AG09309 (cell line): Measurements from ENCODE around the gene ZNF574.

Source experiments
- DNase-seq: peaks from one replicate; pipeline ENCODE4 v3.0.0-alpha.2; 2010; ENCODE audit warnings: low read depth
- H3K4me3 ChIP-seq: 2 replicates; pipeline ENCODE4 v1.5.1; 2011; ENCODE audit warnings: mild to moderate bottlenecking, low read depth, low read length, moderate library complexity; ENCODE audit not compliant: control insufficient read depth
- TF ChIP-seq, protein P1 (sequence below): IDR thresholded peaks from 2 replicates; pipeline ENCODE4 v1.5.1; 2011; ENCODE audit warnings: mild to moderate bottlenecking, low read depth, low read length, inconsistent platforms; ENCODE audit not compliant: insufficient read depth, control insufficient read depth; ENCODE audit errors: missing control alignments

ZNF574 gene

DNA sequence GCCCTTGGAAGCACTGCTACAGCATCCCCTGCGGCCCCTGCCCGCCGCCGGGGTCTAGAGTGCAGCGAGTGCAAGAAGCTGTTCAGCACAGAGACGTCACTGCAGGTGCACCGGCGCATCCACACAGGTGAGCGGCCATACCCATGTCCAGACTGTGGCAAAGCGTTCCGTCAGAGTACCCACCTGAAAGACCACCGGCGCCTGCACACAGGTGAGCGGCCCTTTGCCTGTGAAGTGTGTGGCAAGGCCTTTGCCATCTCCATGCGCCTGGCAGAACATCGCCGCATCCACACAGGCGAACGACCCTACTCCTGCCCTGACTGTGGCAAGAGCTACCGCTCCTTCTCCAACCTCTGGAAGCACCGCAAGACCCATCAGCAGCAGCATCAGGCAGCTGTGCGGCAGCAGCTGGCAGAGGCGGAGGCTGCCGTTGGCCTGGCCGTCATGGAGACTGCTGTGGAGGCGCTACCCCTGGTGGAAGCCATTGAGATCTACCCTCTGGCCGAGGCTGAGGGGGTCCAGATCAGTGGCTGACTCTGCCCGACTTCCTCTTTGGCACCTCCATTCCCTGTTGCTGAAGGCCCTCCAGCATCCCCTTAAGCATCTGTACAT lies 4.9 kb downstream of the ZNF574 start:
- no peak overlapping the region for H3K4me3 ChIP-seq
- TF ChIP-seq, protein P1, sequence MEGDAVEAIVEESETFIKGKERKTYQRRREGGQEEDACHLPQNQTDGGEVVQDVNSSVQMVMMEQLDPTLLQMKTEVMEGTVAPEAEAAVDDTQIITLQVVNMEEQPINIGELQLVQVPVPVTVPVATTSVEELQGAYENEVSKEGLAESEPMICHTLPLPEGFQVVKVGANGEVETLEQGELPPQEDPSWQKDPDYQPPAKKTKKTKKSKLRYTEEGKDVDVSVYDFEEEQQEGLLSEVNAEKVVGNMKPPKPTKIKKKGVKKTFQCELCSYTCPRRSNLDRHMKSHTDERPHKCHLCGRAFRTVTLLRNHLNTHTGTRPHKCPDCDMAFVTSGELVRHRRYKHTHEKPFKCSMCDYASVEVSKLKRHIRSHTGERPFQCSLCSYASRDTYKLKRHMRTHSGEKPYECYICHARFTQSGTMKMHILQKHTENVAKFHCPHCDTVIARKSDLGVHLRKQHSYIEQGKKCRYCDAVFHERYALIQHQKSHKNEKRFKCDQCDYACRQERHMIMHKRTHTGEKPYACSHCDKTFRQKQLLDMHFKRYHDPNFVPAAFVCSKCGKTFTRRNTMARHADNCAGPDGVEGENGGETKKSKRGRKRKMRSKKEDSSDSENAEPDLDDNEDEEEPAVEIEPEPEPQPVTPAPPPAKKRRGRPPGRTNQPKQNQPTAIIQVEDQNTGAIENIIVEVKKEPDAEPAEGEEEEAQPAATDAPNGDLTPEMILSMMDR, result no peak
- no peak for DNase-seq

DNA sequence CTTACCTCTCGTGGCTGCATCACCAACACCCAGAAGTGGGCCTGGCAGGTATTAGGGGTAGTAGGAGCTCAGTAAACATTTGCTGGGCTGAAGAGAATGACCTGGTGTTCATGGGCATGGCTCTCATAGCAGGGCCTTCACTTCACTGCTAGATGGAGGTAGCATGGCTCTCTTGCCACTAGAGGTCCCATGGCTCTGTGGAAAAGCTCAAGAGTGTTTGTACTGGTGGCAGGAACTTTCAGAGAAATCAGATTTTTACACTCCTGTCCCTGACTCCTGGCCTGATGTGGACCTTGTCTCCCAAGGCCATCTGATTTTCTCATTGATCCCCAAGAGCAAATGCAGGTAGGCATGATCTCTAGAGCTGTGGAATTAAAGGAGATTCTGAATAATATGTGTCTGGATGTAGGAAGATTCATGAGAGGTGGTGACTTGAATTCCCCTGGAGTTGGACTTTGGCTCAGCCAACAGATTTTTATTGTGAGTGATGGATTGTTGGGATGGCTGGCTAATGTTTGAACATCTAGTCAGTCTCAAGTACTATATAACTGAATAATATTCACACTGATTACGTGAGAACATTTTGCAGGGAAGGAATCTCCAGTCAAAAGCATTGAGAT lies 5.7 kb downstream of the ZNF574 start:
- DNase-seq, result no peak
- H3K4me3 ChIP-seq, result no peak overlapping the region
- TF ChIP-seq, protein P1, result peak; percentile 67

DNA sequence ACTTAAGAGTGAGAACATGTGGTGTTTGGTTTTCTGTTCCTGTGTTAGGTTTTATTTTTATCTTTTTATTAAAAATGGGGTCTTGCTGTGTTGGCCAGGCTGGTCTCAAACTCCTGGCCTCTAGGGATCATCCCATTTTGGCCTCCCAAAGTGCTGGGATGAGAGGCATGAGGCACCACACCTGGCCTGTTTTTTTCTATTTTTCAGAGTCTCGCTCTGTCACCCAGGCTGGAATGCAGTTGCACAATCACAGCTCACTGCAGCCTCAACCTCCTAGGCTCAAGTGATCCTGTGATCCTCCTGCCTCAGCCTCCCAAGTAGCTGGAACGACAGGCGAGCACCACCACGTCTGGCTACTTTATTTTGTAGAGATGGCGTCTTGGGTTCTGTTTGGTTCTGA lies 7.6 kb downstream of the ZNF574 start:
- no peak overlapping the region for H3K4me3 ChIP-seq
- no peak for DNase-seq
- TF ChIP-seq, protein P1, result no peak

DNA sequence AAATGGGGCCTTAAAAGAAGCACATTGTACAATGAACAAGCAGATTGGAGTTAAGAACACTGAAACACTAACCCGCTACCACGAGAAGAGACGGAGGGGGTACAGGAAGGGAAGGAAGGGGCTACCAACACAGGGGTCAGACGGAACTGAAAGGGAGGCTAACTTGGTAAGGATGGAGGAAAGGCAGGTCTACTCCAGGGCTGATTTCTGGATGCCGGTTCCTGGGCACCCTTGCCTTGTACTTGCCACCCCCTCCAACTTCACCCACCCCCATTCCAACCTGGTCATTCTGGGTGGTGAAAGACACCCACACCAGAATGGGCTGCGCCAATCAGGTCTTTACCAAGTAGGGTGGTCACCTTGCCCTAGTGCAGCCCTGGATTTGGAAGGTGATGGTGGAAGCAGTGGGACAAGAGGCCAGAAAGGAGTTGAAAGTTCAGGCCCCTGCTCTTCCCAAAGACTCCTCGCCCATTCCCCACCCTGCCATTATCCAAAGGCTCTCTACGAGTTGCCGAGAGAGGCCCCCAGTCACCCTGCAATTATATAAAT lies 10.3 kb downstream of the ZNF574 start:
- no peak overlapping the region for H3K4me3 ChIP-seq
- TF ChIP-seq, protein P1, result no peak
- DNase-seq, result no peak

DNA sequence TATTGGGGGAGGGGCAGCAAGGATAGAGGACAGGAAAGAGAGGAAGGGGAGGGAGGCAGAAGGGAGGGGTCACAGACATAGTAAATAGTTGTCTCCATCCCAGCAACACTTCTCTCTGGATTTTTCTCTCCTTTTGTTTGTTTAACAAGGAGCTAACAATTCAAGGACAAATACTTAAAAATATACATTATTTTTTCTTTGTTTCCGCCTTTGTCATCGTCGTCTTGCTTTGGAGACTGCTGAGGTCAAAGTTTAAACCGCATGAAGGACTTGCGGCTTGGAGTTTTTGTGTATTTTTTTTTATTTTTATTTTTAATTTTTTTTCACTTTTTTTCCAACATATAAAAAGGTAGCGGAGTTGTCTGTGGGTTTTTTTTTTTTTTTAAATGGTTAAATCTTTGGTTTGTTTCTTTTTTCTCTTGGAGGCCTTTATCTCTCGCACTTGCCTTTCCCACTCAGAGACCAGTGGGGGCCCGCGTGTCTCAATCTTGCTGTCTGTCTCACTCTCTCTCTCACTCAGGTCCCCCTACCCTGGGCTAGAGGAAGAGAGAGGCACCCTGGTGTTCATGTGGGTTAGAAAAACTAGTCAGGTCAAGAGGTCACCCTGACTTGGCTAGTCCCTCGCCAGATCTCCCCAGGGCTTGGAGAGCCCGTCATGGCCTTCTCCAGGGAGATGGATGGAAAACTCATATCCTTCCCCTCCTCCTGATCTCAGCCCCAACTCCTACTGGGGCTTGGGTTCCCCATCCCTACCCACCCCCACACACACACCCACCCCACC lies 11.0 kb downstream of the ZNF574 start:
- H3K4me3 ChIP-seq, result no peak overlapping the region
- DNase-seq, result no peak
- TF ChIP-seq, protein P1, result no peak

DNA sequence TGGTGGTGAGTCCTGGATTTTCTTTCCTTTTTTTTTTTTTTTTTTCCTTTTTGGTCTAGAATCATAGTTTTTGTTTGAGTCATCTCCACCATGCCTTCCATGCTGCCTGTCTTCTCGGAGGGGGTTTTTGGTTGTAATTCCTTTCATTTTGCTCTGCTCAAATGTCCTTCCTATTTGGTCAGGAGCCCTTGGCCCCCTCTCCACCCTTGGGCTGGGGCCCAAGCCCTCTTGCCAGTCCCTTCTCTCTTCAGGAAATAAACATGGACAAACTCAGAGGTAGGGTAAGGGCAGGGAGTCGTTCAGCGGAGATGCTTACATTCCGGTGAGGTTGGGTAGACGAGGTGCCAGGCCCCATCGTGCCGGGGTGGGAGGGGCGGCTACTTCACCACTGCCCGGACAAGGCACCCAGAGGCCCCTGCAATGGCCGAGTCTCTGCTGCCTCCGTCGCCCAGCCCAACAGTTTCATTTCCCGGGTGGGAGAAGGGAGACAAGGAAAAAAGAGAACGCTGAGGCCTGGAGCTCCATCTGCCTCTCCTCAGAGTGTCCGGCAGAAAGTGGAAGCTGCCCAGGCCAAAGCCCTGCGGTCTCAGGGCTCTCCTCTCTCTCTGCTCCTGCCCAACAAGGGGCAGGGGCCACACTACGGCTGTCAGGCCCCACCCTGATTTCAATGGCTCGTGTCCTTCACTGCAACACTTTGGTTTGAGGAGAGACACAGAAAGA lies 12.7 kb downstream of the ZNF574 start:
- TF ChIP-seq, protein P1, result no peak
- peak overlapping the region; percentile 30 for H3K4me3 ChIP-seq
- no peak for DNase-seq
